ENCODE data around the gene MCF2L. TPM values are rescaled to one million over a fixed set of nuclear protein-coding genes. Genes with fewer than 3 reads are reported as not detected.
"Not testable (repeated sequence)": the region's sequence is repeated elsewhere in the genome, so short reads cannot be mapped to it uniquely, and the experiment has no call there.

MCF2L gene
- total RNA-seq, 1 donor from 2014 or later, result 64.1 TPM

GRCh38 chr13:113110048-113110851 is 141.2 kb downstream of the MCF2L start:
- ATAC-seq (no peak), DNase-seq (ENCODE audit: low spot score) (peak; percentile 51)
- intact Hi-C loops (cut with DNase I), result no loop called here

- ATAC-seq (no peak), DNase-seq (ENCODE audit: low spot score) (peak; percentile 44)
- intact Hi-C loops (cut with DNase I), result no loop called here
These were observed 141.9 kb downstream of the MCF2L start for GRCh38 chr13:113110852-113111315.

- intact Hi-C loops (cut with DNase I); ATAC-seq: not testable (repeated sequence)
- DNase-seq (ENCODE audit: low spot score), result peak; percentile 21
These were observed 142.8 kb downstream of the MCF2L start for GRCh38 chr13:113111821-113112220.

GRCh38 chr13:113112475-113112874 is 143.5 kb downstream of the MCF2L start:
- DNase-seq (ENCODE audit: low spot score); ATAC-seq; intact Hi-C loops (cut with DNase I): not testable (repeated sequence)

- ATAC-seq (no peak), DNase-seq (ENCODE audit: low spot score) (peak; percentile 28)
- intact Hi-C loops (cut with DNase I), result no loop called here
These were observed 144.2 kb downstream of the MCF2L start for GRCh38 chr13:113112893-113113845.

- intact Hi-C loops (cut with DNase I), result no loop called here
- no peak for ATAC-seq
- DNase-seq (ENCODE audit: low spot score), result peak; percentile 18
These were observed 144.8 kb downstream of the MCF2L start for GRCh38 chr13:113113846-113114271.

- DNase-seq (ENCODE audit: low spot score) (peak; percentile 40), ATAC-seq (no peak)
- intact Hi-C loops (cut with DNase I), result no loop called here
These were observed 145.7 kb downstream of the MCF2L start for GRCh38 chr13:113114511-113115362.

- peak; percentile 32 for DNase-seq (ENCODE audit: low spot score)
- ATAC-seq, result no peak
- intact Hi-C loops (cut with DNase I), result no loop called here
These were observed 146.6 kb downstream of the MCF2L start for GRCh38 chr13:113115363-113116205.

- DNase-seq (ENCODE audit: low spot score), result peak; percentile 14
- intact Hi-C loops (cut with DNase I), result no loop called here
- no peak for ATAC-seq
These were observed 147.3 kb downstream of the MCF2L start for GRCh38 chr13:113116206-113116800.

- DNase-seq (ENCODE audit: low spot score) (peak; percentile 28), ATAC-seq (no peak)
- intact Hi-C loops (cut with DNase I), result no loop called here
These were observed 147.9 kb downstream of the MCF2L start for GRCh38 chr13:113116871-113117271.

GRCh38 chr13:113117335-113117872 is 148.4 kb downstream of the MCF2L start:
- ATAC-seq (no peak), DNase-seq (ENCODE audit: low spot score) (peak; percentile 50)
- intact Hi-C loops (cut with DNase I), result no loop called here

- DNase-seq (ENCODE audit: low spot score) (peak; percentile 44), ATAC-seq (no peak)
- intact Hi-C loops (cut with DNase I), result no loop called here
These were observed 148.9 kb downstream of the MCF2L start for GRCh38 chr13:113117911-113118260.

- ATAC-seq, result no peak
- intact Hi-C loops (cut with DNase I), result no loop called here
- peak; percentile 48 for DNase-seq (ENCODE audit: low spot score)
These were observed 149.4 kb downstream of the MCF2L start for GRCh38 chr13:113118261-113119021.

GRCh38 chr13:113119166-113119821 is 150.3 kb downstream of the MCF2L start:
- peak; percentile 19 for DNase-seq (ENCODE audit: low spot score)
- ATAC-seq, result no peak
- intact Hi-C loops (cut with DNase I), result no loop called here

- intact Hi-C loops (cut with DNase I), result no loop called here
- DNase-seq (ENCODE audit: low spot score) (peak; percentile 12), ATAC-seq (no peak)
These were observed 150.8 kb downstream of the MCF2L start for GRCh38 chr13:113119822-113120189.
